HG02610 (cell line): ENCODE data around the gene COX4I1.
"Not testable (repeated sequence)": the region's sequence is repeated elsewhere in the genome, so short reads cannot be mapped to it uniquely, and the experiment has no call there.

Experiments
- ATAC-seq: cut with Tn5 transposase; IDR thresholded peaks from one replicate; pipeline ENCODE4 v1.9.1; 2021; ENCODE audit warnings: mild to moderate bottlenecking, moderate library complexity; ENCODE audit not compliant: unreplicated experiment

Gene COX4I1

GRCh38 chr16:85821390-85822135, 22.1 kb downstream of the COX4I1 start:
- ATAC-seq: peak; percentile 57

GRCh38 chr16:85822145-85822544, 22.6 kb downstream of the COX4I1 start:
- no peak for ATAC-seq

- no peak for ATAC-seq
These were observed 23.9 kb downstream of the COX4I1 start for GRCh38 chr16:85823328-85823920.

DNA sequence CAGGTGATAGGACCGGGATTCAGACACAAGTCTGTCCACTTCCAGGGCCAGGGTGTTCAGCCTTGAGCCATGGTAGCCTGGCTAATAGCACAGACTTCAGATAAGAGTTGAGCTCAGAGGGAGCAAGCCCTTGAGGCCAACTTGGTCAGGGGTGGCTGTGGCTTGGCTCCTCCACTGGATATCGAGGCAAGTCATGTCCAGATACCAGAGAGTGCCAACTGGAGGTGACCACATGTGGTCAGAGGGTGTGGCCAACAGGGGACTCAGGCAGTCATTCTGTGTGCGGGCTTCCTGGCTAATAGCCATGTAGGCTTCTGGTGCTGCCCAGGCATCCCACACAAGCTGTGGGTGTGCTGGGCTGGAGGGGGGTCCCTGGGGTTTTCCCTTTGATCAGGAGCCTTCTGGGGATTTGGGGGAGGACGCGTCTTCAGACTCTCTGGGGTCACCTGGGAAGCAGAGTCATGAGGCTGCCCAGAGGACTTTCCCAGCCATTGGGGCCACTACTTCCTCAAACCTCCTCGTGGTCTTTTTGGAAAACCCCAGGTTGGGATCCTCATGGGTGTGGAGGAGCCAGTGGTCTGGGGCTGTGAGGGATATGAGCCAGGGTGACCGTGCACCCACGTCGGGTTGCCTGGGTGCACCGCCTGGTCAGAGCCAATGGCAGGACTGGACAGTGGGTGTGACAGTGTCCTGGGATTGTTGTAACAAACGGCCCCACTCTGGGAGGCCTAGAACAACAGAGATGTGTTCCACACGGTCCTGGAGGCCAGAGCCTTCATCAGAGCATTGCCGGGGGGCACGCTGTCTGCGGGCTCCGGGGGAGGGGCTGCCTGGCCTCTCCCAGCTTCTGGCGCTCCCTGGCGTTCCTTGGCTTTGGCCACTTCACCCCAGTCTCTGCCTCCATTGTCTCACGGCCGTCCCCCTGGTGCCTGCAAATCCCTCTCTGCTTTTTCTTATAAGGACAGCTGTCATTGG, 25.0 kb downstream of the COX4I1 start:
- ATAC-seq: no peak

GRCh38 chr16:85825326-85825725, 25.8 kb downstream of the COX4I1 start:
- ATAC-seq: no peak

DNA sequence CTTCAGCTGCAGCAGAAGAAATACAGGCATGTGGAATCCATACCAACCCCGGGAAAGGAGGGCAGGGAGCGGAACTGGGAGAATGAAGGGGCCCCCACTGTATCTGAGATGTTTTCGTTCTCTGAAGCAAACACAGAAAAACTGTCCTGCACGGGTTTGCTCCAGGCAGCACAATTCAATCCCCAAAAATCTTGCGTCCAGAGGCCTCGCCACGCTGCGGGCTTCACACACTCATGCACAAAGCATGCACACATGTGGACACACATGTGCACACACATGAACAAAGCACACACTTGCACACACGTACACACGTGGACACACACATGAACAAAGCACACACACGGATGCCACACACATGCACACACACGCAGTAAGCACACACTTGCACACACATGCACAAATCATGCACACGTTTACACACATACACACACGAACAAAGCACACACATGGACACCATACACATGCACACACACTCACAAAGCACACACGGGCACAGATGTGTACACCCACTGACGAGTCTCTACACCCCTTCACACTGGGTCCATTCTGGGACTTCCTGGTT, 27.3 kb downstream of the COX4I1 start:
- ATAC-seq: no peak

- no peak for ATAC-seq
These were observed 28.7 kb downstream of the COX4I1 start for GRCh38 chr16:85828166-85828565.

DNA sequence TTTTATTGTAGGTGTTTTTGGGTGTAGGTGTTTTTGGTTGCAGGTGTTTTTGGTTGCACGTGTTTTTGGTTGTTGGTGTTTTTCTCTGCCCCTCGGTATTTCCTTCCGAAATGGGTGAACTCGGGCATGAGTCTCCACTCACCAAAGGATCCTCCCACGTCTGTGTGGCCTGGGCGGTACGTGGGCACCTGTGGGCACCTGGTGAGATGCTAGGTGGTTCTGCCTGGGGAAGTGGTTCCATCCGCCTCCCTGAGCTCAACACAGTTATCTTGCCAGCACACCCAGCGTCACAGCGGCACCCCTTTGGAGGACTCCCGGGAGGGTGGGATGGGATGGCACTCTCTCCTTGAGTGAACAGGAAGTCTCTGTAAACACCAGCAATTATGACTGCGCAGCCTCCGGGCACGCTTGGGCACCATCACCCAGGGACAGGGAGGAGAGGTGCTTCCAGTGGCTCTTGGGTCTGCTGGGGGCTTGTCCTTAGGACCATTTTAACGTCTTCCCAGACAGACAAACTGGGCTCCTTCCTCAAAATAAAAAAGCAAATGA, 29.8 kb downstream of the COX4I1 start:
- no peak for ATAC-seq

- no peak for ATAC-seq
These were observed 30.4 kb downstream of the COX4I1 start for GRCh38 chr16:85829751-85830445.

- no peak for ATAC-seq
These were observed 31.3 kb downstream of the COX4I1 start for GRCh38 chr16:85830821-85831220.

DNA sequence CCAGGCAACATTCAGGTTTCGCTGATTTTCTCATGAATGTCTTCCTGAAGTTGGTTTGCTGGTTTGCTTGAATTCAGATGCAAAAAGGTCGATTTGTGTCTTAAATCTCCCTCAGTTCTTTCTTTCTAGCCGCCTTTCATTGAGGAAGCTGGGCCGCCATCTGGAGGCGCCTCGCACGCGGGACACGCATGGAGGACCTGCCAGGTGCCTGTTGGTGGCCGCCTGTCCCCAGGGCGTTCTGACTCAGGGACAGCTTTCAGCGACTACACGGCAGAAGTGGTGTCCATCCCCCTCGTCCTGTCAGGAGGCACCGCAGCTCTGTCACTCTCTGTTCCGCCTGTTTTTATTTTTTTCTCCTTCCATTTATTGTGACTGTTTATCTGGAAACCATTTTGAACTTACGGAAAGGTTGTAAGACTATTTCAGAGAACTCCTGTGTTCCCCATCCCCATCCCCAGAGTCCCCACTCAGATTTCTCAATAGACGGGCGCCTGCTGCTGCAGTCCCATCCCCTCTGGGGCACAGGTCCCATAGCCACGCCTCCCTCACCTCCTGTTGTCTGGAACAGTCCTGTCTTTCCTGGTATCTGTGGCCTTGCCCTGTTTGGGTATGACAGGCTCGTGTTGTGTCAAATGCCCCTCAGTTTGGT, 33.2 kb downstream of the COX4I1 start:
- ATAC-seq: no peak

DNA sequence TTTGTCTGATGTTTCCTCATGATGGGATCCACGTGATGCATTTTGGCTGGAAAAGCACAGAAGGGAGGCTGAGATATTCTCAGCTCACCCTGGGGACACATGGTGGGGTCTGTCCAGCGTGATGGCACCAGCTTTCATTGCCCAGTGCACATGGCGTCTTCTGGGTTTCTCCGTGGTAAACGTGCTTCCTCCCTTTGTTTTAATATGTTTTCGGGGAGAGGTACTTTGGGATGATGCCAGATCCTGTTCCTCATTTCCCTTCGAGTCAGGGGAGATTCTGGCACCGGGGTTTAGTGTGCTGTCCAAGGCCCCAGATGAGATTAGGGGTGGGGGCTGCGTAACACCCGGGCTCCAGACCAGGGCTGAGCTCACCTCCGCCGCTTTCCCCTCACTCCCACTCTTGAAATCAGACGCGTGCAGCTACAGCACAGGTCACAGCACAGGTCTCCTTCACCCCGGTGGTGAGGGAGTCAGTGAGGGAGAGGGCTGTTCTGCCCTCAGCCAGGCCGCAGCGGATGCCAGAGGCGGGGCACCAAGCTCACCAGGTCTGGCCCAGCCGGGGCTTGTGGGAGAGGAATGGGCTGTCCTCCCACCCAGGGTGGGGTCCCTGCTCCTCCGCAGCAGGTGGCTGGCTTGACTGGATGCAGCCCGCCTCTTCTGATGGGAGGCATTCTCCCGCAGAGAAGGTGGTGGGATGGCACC, 33.9 kb downstream of the COX4I1 start:
- ATAC-seq: no peak

DNA sequence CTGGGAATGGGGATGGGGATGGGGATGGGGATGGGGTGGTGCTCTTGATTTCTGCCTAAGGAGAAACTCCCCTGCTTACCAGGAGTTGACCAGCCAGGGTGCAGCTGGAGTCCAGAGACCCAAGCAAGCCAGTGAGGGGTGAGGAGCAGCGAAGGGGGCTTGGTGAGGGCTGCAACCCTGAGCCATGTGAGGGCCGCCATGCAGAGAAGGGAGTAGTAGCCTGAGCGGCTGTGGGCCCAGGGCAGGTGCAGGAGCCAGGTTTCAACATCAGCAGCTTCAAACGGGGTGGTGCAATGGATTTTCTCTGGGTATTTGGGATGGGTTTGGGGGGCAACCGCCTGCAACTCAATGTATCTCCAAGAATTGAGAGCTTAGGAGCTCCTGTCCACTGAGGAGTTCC, 35.2 kb downstream of the COX4I1 start:
- ATAC-seq: no peak

DNA sequence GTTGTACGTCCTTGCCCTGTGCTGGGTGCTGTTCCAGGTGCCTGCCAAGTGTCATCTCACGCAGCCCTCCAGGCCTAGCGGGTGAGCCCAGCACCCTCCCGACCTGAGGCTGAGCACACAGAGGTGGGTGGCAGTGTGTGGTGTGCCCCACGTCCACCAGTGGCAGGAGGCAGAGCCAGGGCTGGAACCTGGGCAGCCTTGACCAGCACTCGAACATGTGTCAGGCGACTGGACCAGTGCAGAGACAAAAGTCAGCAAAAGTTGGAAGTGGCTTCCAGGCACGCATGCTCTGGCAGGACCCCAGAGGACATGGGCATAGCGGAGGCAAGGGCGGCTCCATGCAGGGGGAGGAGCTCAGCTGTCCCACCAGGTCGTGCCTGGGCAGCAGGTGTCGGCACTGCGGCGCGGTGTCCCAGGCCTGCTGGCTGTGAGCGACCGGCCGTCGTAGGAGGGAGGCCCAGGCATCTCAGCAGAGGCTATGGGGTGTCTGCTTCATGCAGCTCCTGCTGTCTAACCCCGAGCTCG, 35.8 kb downstream of the COX4I1 start:
- ATAC-seq: no peak

DNA sequence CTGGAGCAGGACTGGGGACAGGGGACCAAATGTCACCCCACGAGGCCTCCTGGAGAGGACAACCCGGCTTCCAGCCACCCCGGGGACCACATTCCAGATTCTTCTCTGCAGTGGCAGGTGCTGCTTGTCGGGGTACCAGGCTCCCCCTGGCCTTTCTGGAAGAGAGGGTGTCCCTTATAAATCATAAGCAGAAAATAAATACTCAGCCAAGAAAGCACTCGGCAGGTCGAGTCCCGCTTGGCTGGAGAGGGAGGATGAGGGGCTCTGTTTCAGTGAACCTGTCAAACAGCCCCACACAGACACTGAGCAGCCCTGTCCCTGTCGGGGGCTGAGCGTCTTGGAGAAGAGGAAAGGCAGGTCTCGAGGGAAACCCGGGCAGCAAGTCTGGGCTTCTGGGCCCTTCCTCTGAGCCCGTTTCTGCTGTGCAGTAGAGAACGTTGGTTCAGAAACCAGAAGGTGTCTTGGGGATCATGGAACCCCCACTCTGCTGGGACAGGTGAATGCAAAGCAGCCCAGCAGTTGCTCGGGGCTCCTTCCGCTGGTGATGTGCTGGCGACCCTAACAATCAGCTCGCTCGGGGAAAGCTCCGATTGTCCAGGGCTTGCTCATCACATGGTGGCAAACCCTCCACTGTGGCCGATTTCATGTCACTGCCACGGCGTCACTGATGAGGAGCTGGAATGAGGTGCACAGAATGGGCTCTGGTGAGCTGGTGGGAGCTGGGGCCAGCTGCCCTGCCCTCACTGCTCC, 36.6 kb downstream of the COX4I1 start:
- ATAC-seq: no peak

GRCh38 chr16:85836706-85837582, 37.4 kb downstream of the COX4I1 start:
- no peak for ATAC-seq

DNA sequence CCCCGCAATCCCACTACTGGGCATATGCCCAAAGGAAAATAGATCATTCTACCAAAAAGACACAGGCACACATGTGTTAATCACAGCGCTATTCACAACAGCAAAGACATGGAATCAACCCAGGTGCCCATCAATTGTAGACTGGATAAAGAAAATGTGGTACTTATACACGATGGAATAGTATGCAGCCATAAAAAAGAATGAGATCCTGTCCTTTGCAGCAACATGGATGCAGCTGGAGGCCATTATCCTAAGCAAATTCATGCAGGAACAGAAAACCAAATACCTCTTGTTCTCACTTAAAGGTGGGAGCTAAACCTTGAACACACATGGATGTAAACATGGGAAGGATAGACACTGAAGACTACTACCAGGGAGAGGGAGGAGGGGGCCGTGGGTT, 38.2 kb downstream of the COX4I1 start:
- not testable (repeated sequence) for ATAC-seq
